RWPE2 (cell line): Measurements from ENCODE around the gene MS4A6A.

ENCODE experiments used
- ATAC-seq: fragments of 200-7000 bp; cut with Tn5 transposase; 3 replicates; pipeline ENCODE4 v1.9.1; 2021; ENCODE audit warnings: low read depth
- DNase-seq: peaks from one replicate; pipeline ENCODE4 v3.0.0-alpha.2; 2020; ENCODE audit warnings: low spot score
- H3K27ac ChIP-seq: fragments of 450-650 bp; 2 replicates; pipeline ENCODE4 v1.5.1; 2017; ENCODE audit warnings: mild to moderate bottlenecking; ENCODE audit not compliant: poor library complexity, severe bottlenecking
- H3K27me3 ChIP-seq: fragments of 250-450 bp; sonication (Bioruptor Pico); 2 replicates; pipeline ENCODE4 v1.5.1; 2021; ENCODE audit warnings: mild to moderate bottlenecking, moderate library complexity; ENCODE audit not compliant: insufficient read depth, poor library complexity, severe bottlenecking
- H3K36me3 ChIP-seq: fragments of 250-450 bp; sonication (Bioruptor Pico); 2 replicates; pipeline ENCODE4 v1.5.1; 2020; ENCODE audit warnings: low read depth, mild to moderate bottlenecking, moderate library complexity
- H3K4me1 ChIP-seq: fragments of 250-450 bp; sonication (Bioruptor Pico); 2 replicates; pipeline ENCODE4 v1.5.1; 2021; ENCODE audit warnings: mild to moderate bottlenecking, moderate library complexity; ENCODE audit not compliant: insufficient read depth, poor library complexity, severe bottlenecking
- H3K4me3 ChIP-seq: fragments of 250-450 bp; sonication (Bioruptor Pico); 2 replicates; pipeline ENCODE4 v1.5.1; 2021; ENCODE audit warnings: mild to moderate bottlenecking, moderate library complexity; ENCODE audit not compliant: severe bottlenecking
- H3K9me3 ChIP-seq: fragments of 250-450 bp; sonication (Bioruptor Pico); 2 replicates; pipeline ENCODE4 v1.5.1; 2021; ENCODE audit warnings: mild to moderate bottlenecking, moderate library complexity; ENCODE audit not compliant: severe bottlenecking
- TF ChIP-seq, protein P1 (sequence below): fragments of 450-650 bp; IDR thresholded peaks from one replicate; pipeline ENCODE4 v1.5.1; 2017; ENCODE audit warnings: mild to moderate bottlenecking, moderate library complexity; ENCODE audit not compliant: poor library complexity, severe bottlenecking

Gene MS4A6A

DNA sequence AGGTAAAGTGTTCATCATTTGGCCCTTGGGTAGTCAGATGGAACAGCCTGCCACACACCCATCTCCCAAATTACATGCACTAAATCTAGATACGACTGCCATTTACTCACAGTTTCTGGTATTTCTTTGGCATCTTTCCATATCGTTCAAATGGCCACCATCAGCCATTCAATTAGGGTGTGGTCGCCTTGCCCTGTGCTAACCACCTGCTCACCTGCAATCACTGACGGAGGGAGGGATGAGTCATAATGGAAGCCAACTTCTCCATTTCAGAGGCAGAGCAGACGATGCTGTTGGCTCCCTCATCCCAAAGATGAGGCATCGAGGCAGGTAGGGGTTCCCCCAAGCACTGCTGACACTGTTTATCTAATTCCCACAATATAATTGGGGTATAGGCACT is 14.6 kb downstream of the MS4A6A start:
- Histone ChIP-seq H3K4me1 (peaks cover 3% of the 10 kb centered on the region), H3K9me3 (no peaks in the 10 kb centered on the region), H3K27ac (peak overlapping the region; percentile 30), H3K4me3 (no peak overlapping the region), H3K27me3 (no peaks in the 10 kb centered on the region), H3K36me3 (no peaks in the 10 kb centered on the region)
- DNase-seq, result no peak
- TF ChIP-seq, protein P1, sequence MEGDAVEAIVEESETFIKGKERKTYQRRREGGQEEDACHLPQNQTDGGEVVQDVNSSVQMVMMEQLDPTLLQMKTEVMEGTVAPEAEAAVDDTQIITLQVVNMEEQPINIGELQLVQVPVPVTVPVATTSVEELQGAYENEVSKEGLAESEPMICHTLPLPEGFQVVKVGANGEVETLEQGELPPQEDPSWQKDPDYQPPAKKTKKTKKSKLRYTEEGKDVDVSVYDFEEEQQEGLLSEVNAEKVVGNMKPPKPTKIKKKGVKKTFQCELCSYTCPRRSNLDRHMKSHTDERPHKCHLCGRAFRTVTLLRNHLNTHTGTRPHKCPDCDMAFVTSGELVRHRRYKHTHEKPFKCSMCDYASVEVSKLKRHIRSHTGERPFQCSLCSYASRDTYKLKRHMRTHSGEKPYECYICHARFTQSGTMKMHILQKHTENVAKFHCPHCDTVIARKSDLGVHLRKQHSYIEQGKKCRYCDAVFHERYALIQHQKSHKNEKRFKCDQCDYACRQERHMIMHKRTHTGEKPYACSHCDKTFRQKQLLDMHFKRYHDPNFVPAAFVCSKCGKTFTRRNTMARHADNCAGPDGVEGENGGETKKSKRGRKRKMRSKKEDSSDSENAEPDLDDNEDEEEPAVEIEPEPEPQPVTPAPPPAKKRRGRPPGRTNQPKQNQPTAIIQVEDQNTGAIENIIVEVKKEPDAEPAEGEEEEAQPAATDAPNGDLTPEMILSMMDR, result no peak
- no peak for ATAC-seq

DNA sequence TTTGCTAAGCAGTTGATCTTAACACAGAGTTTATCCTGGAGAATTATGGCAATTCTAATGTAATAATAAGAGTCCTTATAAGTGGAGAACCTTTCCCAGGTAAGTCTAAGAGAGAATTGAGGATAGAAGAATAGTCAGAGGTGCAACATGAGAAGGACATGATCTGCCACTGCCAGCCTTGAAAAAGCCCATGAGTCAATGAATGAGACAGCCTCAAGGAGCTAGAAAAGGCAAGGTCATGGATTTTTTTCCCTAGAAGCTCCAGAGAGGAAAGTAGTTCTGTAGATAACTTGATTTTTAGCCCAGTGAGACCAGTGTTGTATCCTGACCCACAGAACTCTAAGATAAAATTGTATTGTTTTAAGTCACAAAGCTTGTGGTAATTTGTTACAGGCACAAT is 16.9 kb downstream of the MS4A6A start:
- H3K27ac ChIP-seq, result no peak overlapping the region
- H3K4me3 ChIP-seq, result no peak overlapping the region
- H3K36me3 ChIP-seq, result no peaks in the 10 kb centered on the region
- DNase-seq, result no peak
- TF ChIP-seq, protein P1, result no peak
- no peaks in the 10 kb centered on the region for H3K9me3 ChIP-seq
- H3K4me1 ChIP-seq, result peaks cover 3% of the 10 kb centered on the region
- H3K27me3 ChIP-seq, result no peaks in the 10 kb centered on the region
- no peak for ATAC-seq

DNA sequence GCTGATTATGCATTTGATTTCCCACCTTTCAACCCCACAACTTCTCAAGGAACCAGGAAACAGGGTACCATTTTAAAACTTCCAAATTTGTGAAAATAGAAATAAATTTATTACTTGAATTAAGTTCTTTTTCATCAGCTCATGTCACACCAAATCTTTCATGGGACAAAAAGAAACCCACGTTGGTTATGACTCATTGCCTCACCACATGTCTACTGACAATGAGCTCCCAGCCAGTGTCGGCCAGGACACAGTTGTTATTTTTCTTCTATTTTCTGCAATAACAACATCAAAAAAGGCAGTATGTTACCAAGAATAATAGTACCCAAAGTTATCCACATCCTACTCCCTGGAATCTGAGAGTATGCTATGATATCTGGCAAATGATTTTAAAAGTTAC is 17.3 kb downstream of the MS4A6A start:
- DNase-seq, result no peak
- no peak overlapping the region for H3K4me3 ChIP-seq
- peaks cover 3% of the 10 kb centered on the region for H3K4me1 ChIP-seq
- ATAC-seq, result no peak
- TF ChIP-seq, protein P1, result no peak
- no peaks in the 10 kb centered on the region for H3K27me3 ChIP-seq
- no peaks in the 10 kb centered on the region for H3K9me3 ChIP-seq
- no peaks in the 10 kb centered on the region for H3K36me3 ChIP-seq
- H3K27ac ChIP-seq, result no peak overlapping the region

DNA sequence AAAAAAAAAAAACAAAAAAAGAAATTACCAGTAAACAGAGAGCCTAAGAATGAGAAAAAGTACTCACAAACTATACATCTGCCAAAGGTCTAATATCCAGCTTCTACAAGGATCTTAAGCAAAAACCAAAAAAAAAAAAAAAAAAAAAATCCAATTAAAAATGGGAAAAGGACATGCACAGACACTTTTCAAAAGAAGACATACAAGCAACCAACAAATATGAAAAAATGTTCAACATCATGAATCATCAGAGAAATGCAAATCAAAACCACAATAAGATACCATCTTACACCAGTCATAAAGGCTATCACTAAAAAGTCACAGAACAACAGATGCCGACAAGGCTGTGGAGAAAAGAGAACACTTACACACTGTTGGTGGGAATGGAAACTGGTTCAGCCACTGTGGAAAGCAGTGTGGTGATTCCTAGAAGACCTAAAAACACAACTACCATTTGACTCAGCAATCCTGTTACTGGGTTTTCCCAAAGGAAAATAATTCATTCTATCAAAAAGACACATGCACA is 18.3 kb downstream of the MS4A6A start:
- no peak overlapping the region for H3K4me3 ChIP-seq

DNA sequence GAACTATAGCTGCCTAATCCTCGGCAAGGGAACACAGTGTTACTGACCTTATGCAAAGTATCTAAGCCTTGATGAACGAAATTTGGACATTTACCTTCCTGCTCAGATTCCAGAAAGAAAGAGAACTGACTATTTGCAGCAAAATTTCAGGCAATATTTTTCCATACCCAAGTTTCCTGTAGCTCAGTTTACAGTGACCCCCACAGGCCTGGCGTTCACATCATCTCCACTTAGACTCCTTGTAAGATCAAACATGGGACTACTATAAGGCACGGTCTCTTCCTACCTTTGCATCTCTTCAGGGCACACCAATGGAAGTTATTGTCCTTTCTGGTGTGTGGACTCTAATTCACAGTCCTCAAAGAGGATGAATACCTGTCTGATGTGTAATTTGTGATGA is 21.1 kb downstream of the MS4A6A start:
- Histone ChIP-seq H3K36me3 (no peaks in the 10 kb centered on the region), H3K4me1 (no peaks in the 10 kb centered on the region), H3K4me3 (no peak overlapping the region), H3K27ac (no peak overlapping the region), H3K9me3 (no peaks in the 10 kb centered on the region), H3K27me3 (no peaks in the 10 kb centered on the region)
- TF ChIP-seq, protein P1, result no peak
- no peak for DNase-seq
- no peak for ATAC-seq

More for the DNA sequence above, 18.3 kb downstream of the MS4A6A start:
- DNase-seq (no peak), ATAC-seq (no peak)
- TF ChIP-seq, protein P1, result no peak
- Histone ChIP-seq H3K4me1 (peaks cover 3% of the 10 kb centered on the region), H3K27ac (no peak overlapping the region), H3K9me3 (no peaks in the 10 kb centered on the region), H3K27me3 (no peaks in the 10 kb centered on the region), H3K36me3 (no peaks in the 10 kb centered on the region)
